Activated CD8-positive, alpha-beta memory T cell treated with anti-CD3 and anti-CD28 coated beads for 4 hours (primary cell): ENCODE measurements around the gene FEV.

Experiments used
- DNase-seq, 2 donors: peaks; one replicate each; pipeline ENCODE4 v3.0.0-alpha.2; 2020; ENCODE audit warnings: low read depth in 2 of 2

Gene FEV

DNA sequence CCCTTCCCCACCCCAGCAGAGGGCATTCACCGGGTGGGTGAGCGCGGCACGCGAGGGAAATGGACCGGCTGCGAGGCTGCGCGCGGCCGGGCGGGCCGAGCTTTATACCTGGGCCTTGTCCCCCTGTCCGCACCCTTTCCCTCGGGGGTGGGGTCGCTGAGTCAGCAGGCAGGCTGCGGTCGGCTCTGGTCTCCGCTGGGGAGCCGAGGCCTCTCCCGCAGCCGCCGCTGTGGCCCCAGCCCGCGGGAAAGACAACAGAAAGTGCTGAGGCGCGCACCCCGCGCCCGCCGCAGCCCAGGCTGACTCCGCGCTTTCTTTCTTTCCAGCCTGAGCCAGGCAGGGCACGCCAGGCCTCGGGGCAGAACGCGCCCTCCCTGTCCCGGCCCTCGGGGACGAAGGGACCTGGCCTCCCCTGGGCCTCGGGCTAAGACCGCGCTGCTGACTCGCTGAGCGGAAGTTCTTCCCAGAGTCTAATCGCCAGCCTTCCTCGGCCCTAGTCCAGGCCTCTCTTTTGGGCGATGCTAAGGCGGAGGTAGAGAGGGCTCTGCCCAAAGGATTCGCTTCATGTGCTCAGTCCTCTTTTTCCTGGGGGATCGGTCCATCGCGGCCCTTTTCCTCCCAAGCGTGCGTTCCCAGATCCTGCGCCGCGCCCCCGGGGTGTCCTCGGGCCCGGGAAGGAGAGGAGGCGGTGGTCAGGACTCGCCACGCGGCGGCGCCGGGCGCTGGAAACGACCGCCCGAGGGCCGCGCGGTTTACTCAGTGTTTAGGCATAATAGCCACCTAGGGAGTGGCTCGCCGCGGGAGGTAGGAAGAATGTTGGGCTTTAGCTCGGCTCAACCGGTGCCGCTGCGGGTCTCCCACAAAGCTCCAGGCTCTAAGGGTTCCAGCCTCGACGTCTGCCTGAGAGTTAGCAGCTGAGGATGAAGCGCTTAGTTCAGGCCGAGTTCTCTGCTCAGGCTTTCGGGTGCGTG lies 8.6 kb upstream of the FEV start, which contains the start of gene CRYBA2:
CRYBA2 (minus strand) TSS at position 78 of the 971 bp plus-strand sequence. CDS start 246 bp downstream, outside the sequence.
- DNase-seq = no peak

GRCh38 chr2:218992703-218993344 lies 7.8 kb upstream of the FEV start:
- no peak for DNase-seq

DNA sequence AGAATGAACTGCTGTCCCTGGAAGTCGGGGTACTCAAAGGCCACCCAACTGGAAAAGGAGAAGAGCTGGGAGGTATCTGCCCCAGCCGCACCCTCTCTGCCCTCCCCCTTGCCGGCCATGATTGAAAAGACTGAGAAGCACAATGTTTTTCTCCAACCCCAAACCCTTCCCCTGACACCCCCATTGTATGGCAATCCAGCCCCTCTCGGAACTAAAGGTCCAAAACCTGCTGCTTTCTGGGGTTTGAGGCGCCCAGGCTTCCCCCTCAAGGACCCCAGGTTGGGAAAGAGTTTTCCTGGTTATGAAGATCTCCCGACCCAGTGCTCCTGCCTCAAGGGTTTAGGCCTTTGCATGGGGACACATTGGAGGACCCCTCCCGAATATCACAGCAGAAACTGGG lies 7.2 kb upstream of the FEV start:
- no peak for DNase-seq

GRCh38 chr2:218991674-218992168 lies 6.7 kb upstream of the FEV start:
- DNase-seq = no peak

GRCh38 chr2:218990612-218991011 lies 5.6 kb upstream of the FEV start:
- no peak for DNase-seq

DNA sequence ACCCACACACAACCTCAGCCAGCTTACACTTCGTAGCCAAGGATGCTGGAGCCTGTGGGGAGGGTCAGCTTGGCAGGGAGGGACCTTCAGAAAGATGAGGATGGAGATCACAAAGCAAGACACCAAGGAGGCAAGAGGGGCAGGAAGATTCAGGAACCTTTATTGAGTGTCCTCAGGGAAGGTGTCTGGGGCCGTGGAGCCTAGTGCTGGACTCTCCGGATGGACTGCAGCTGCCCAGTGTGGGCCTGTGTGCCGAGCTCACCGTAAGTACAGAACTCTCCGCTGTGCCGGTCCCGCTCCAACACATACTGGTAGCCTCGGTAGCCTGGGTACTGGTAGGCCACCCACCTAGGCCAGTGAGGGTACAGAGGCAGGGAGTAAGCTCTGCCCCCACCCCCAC lies 5.1 kb upstream of the FEV start:
- DNase-seq = no peak

DNA sequence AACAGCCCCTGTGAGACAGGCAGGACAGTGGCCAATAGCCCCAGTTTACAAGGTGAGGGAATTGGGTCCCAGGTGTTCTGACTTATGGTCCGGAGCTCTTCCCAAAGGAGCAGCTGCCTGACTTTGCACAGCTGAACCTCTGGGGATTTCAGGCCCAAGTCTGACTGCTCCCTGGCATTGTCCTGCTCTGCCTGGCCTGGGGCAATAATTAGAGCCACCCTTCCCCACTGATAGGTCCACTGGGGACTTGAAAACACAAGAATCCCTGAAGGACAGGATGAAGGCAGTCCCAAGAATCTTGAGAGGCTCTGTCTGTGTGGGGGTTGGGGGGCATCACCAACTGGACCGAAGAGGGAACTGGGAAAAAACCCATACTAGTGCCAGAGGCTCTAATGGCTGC lies 3.7 kb upstream of the FEV start:
- no peak for DNase-seq

DNA sequence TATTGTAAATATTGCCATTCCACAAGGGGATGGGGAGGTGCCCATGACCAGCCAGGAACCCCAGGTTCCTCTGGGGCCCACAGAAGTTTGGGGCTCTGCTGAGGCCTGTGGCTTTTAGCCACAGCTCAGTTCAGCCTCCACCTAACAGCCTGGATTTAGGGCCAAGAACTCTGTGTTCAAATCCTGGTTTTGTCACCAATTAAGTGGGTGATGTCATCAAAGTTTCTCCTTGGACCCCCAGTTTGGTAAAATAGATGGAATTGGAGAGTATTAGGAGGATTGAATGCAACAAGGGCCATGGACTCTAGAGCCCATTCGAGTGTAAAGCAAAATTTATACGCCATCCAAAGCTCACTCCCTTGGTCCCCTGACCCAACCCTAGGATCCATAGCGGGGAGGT lies 3.2 kb upstream of the FEV start:
- DNase-seq = no peak

GRCh38 chr2:218986148-218986761 lies 1.3 kb upstream of the FEV start:
- no peak for DNase-seq

- DNase-seq = no peak
Observed at GRCh38 chr2:218985325-218986091, 524 bp upstream of the FEV start.

- DNase-seq = no peak
Observed at GRCh38 chr2:218984239-218985020, 554 bp downstream of the FEV start.

GRCh38 chr2:218983934-218984238 lies 1.1 kb downstream of the FEV start:
- DNase-seq = no peak

- no peak for DNase-seq
Observed at GRCh38 chr2:218983263-218983933, 1.6 kb downstream of the FEV start.

DNA sequence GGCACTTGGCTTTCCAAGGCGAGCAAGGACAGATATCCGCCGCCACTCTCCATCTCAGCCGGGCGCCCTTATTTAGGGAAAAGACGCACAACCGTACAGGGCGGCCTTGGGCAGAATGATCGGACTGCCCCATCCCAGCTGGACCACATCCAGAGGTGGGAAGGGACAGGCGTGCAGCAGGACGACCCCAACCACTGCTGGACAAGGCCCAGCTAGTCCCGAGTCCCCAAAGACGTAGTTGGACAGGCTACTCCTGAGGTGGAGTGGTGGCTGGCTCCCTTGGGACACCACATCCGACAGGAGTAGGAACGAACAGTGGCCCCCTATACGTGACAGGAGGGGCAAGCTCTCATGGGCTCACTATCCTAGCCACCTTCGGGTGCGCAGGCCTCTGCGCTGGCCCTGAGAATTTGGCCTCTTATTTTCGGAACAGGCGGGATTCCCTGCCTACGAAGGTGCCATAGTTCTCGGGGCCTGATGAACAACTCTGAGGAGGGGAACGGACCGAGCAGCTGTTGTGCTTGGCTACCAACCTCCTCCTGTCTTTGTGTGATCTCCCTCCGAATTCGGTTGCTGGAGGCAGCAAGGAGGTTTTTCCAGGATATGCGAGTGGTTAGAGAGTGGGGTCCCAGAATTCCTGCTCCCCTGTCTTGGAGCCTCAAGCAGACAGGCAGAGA lies 2.3 kb downstream of the FEV start:
- no peak for DNase-seq

- DNase-seq = no peak
Observed at GRCh38 chr2:218981881-218982585, 3.0 kb downstream of the FEV start.

GRCh38 chr2:218981390-218981880 lies 3.5 kb downstream of the FEV start:
- no peak for DNase-seq

DNA sequence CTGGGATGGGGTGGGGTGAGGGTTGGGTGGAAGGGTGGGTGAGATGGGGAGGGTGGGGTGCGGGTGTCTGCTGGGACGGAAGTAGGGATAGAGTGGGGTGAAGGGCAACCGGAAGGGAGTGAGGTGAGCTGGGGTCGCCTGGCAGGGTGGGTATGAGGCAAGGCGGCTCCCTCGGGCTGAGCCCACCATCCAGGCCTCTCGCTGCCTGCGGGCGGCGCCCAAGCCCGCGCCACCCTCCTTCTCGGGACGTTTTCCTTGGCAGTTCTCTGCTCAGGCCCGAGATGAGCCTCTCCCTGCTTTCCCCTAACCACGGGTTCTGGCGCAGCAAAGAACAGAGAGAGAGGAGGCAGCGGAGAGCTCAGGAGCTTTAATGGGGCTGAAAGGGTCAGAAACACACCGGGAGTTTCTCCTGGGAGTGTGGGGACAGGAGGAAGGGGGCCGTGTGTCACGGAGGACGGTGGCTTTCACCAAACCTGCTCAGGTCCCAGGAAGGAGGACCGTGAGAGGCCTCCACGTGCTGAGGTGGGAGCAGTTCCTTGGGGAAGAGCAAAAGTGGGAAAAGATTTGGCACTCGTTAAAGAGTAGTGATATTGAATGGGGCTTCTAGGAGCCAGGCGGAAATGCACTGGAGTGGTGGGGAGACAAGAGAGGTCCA lies 4.1 kb downstream of the FEV start:
- no peak for DNase-seq
